Measurements from ENCODE around the gene FGD5.

The FGD5 gene

DNA sequence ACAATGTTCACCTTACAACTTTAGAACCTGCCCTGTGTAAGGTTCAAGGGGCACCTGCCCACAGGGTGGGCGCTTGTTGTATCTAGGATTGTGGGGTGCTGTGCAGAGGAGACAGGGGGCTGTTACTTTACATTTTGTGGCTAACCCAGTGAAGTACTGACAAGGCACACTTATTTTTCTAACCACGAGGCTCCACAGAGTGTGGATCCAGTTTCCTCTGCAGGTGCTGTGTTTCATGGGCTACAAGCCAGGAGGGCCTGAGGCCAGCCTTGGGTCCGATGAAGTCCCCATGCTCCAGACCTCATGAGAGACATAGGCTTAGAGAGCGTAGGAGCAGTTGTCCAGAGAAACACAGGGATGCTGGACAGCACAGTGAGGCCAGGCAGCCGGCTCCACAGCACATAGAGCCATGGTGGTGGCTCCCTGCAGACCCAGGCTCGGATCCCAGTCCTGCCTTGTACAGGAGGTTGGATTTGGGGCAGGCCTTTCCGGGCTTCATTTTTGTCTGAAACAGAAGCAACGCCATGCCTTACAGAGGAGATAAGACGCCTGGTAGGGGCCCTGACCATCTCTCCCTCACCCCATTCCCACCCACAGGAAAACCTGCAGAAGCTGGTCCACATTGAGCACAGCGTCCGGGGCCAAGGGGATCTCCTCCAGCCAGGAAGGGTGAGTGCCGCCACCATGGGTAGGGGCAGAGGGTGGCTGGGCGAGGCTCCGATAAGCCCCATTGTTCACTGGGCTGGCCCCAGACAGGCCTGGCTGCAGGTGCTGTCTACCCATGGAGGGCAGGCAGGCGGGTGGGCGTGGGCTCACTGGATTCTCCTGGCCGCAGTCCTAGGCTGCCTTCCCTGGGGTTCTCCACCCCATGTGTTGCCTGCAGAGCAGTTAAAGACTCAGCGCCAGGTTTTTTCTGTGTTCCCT, 88.5 kb downstream of the FGD5 start:
- DNase-seq = peak; percentile 35

DNA sequence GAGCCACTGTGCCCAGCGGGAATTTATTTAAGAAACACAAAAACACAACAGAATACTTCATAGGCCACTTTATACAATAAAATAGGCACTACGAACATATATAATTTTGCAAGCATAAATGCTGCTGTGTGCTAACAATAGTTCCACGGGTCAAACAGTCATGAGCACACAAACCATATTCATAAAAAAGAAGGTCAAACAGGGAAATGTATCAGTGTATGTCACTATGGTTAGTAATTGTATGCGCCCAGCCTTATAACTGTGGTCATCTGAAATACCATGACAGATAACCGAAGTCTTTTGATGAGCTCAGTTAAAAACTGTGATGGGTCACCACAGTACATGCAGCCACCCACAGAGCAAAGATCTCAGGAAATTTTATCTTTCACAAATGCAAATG, 90.5 kb downstream of the FGD5 start:
- DNase-seq = no peak

DNA sequence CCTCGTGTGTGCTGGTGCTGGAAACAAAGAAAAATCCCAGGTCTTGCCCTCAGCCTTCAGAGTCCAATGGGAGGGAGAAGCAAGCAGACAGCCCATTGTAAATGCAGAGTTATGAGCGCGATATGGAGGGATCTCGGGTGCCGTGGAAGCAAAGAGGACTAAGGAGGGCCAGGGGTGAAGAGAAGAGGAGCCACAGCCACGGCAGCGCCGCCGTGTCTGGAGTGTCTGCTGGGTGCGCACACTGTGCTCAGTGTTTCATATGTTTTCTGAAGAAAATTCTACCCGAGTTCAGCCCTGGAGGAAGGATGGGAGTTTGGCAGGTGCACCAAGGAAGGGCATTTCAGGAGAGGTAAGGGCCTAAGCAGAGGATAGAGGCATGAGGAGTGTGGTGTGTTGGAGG, 92.9 kb downstream of the FGD5 start:
- no peak for DNase-seq

DNA sequence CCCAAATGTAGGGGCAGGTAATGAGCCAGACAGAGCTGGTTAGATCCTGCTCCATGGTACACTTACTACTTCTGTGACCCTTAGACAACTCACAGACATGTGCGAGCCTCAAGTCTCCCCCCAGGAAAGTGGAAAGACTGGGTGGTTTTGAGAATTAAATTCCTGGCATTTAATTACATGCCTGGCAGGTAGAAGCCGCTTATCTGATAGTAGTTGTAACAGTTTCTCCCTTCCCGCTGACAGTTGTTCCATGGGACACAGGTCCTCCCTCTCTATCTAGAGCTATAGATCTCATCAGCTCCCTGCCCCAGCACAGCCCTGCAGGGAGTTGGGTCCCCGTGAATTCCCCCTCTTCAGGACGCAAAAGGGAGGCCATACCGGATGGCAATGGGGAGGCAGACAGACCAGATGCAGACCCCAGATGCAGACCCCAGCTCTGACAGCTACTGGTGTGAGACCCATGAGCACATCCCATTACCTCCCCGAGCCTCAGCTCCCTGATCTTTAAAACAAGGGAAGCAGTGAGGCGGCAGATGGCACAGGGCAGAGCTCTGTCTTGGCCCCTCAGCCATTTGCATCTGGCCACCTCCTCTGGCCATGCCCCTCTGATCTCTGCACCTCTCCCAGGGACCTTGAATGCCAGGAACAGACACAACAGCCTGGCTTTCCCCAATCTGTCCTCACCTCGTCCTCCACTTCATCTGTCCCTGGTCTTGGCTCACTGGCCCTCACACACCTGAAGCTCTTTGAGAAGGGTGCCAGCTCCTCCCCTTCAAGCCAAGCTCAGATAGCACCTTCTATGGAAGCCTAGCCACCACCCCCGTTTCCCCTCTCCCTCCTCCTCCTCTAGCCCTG, 94.5 kb downstream of the FGD5 start:
- DNase-seq = no peak

DNA sequence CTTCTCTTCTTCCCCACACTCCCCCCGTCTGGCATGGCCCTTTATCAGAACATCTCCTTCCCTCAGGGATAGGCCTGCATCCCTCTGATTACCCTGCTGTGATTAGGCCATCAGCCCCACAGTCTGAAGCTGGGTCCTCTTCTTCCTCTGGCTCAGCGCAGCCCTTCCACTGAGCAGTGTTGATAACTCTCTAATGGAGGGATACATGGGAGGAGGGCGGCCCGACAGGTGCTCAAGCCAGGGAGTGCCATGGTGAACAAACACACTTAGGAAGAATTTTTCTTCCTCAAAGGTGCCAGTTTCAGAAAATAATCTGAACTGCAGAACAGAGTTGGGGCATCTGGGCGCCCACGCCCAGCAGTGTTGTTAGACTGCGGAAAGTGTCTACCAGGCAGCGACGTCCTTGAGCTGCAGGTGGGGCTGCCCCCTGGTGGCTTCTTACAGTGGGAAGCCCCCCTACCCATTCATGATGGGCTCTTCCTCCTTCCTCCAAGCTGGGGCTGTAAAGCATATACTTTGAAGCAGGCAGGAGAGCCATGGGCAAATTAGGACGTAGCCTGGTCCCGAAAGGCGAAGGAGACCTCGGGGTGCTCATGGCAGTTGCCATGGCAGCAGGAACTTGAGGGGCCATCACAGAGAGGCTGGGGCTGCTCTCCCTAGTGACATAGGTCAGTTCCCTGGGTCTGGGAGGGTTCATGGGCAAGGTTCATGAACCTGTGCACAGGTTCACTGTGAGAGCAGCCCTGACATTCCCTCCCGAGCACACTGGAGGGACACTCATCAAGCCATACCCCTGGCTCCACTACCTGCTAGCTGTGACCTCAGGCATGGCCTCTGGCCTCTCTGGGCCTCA, 95.4 kb downstream of the FGD5 start:
- DNase-seq = no peak

GRCh38 chr3:14914779-14915117, 96.0 kb downstream of the FGD5 start:
- DNase-seq = no peak

- DNase-seq = peak; percentile 37
Observed at GRCh38 chr3:14915636-14916222, 97.0 kb downstream of the FGD5 start.

GRCh38 chr3:14918356-14918860, 99.6 kb downstream of the FGD5 start:
- no peak for DNase-seq

- DNase-seq = no peak
Observed at GRCh38 chr3:14920536-14920935, 101.8 kb downstream of the FGD5 start.

- peak; percentile 93 for DNase-seq
Observed at GRCh38 chr3:14921034-14921616, 102.4 kb downstream of the FGD5 start.

DNA sequence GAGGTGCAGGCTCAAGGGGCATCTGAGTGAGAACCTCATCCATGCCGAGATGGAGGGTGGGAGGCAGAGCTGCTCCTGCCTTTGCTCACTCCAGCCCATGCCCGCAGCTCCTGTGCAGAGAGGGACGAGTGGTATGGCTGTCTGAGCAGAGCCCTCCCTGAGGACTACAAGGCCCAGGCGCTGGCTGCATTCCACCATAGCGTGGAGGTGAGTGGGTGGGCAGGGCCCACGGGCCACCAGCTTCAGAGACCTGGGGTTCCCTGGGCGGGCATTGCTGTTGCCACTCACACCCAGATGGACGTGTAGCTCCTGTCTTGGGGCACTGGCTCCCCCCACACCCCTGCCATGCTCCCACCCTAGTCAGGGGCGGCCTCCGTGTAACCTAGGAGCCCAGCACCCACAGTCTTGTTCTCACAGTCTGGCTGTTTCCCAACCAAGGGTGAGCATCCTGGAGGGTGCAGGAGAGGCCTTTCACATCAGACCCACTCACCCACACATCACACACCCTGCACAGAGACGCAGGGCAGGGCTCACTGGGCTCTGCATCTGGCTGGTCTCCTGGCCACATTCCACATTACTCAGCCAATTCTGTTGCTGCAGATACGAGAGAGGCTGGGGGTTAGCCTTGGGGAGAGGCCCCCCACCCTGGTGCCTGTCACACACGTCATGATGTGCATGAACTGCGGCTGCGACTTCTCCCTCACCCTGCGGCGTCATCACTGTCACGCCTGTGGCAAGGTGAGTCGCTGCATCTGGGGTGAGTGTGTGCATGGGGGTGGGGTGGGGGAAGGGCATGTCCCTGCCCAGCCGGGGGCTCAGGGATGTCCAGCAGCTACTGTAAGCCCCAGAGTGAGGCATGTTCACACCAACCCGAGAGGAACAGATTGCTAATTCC, 103.3 kb downstream of the FGD5 start:
- DNase-seq = no peak

DNA sequence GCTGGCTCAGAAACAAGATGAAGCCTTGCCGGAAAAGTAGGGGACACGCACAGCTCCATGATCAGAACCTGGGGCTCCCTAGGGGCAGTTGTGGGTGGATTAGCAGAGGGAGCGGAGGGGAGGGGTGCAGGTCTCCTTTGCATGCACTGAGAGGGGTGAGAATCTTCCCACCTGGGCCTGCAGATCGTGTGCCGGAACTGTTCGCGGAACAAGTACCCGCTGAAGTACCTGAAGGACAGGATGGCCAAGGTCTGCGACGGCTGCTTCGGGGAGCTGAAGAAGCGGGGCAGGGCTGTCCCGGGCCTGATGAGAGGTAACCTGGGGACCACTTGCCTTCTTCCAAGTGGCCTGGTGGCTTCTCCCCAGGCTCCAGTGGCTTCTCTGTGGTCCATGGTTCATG, 104.1 kb downstream of the FGD5 start:
- no peak for DNase-seq

DNA sequence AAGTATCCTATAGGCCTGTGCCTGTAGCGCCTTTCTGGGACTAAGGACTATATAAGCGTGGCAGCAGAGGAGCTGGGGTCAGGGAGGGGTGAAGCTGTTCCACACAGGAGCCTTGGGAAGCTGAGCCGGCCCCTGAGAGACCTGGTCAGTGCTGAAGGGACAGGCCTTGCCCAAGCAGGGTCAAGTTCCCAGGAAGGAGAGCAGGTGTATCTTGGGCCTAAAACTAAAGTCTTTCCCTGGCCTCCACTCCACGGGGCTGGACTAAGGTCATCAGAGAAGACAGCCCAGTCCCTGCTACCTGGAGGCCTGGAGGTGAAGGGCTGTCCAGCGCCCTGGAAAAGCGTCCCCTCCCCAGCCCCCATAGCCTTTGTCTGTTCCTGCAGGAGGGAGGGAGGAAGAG, 104.7 kb downstream of the FGD5 start:
- DNase-seq = no peak

DNA sequence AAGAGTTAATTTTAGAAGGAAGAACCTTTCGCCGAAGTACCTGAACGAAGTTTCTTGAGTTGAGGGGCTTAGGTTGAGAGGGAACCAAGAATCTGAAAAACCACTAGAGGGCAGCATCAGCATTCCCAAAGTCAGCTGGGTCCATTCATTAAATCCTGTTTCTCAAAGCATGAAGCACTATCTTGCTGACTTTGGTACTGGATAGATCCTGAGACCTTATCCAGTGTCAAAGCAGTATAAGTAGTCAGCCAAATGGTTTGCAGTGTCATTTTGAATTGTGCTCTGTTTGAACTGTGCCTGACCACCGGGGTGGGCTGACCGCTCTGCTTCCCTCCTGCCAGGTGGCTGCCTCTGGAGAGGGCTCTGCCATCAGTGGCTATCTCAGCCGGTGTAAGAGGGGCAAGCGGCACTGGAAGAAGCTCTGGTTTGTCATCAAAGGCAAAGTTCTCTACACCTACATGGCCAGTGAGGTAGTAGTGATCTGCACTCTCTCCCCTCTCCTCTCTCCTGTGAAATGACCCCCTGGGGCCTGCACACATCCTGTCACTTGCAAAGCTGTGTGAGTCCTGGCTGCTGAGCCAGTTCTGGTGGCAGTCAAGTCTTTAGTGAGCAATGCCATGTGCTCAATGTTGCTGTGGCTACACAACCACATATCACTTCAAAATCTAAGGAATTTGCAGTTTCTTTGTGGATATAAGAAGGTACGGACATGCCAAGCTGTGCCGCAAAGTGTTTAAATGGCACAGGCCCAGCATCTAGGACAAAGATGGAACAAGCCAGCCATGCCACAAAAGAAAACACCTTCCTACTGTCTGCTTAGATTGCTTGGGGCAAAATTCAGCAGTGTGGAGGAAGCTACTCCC, 107.2 kb downstream of the FGD5 start:
- DNase-seq = peak; percentile 70

- DNase-seq = no peak
Observed at GRCh38 chr3:14926592-14926991, 107.8 kb downstream of the FGD5 start.

- DNase-seq = no peak
Observed at GRCh38 chr3:14927308-14927707, 108.5 kb downstream of the FGD5 start.

DNA sequence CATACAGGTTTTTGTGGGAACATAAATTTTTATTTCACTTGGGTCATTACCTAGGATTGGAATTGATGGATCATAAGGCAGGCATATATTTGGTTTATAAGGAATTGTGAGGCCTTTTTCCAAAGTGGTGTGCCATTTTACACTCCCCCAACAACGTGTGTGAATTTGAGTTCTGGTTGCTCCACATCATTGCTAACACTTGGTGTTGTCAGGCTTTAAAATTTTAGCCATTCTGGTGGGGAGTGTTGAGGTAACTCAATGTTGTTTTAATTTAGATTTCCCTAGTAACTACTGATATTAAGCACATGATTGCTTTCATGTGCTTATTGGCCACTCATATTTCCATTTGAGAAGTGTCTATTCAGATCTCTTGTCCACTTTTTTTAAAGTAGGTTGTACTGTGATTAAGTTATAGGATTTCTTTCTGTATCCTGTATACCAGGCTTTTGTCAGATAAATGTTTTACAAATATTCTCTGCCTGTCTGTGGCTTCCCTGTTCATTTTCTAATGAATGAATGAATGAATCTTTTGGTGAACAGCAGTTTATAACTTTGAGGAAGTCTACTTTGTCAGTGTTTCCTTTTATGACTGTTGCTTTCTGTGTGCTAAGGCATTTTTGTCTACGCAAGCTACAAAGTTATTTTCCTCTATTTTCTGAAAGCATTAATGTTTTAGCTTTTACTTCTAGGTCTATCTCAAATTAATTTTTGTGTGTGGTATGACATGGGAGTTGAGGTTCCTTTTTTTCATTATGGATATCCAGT, 110.7 kb downstream of the FGD5 start:
- no peak for DNase-seq

GRCh38 chr3:14933820-14934425, 115.2 kb downstream of the FGD5 start:
- peak; percentile 63 for DNase-seq
